ENCODE measurements around the gene HARS1.
"Not testable (repeated sequence)": the region's sequence is repeated elsewhere in the genome, so short reads cannot be mapped to it uniquely, and the experiment has no call there.

HARS1 gene

GRCh38 chr5:140718266-140718592, 27.1 kb upstream of the HARS1 start:
- Histone ChIP-seq H3K9ac (ENCODE audit: low read length) (no peak overlapping the region), H2AFZ (ENCODE audit: low read depth, low read length) (no peak overlapping the region), H3K4ac (ENCODE audit: low read depth in 1 of 2, low read length in 2 of 2) (no peak overlapping the region), H3K27me3 (ENCODE audit: control insufficient read depth in 1 of 2, insufficient read depth in 1 of 2, low read length in 2 of 2) (no peaks in the 10 kb centered on the region), H2BK12ac (ENCODE audit: low read length in 2 of 2) (peak overlapping the region; percentile 51 to 61), H4K91ac (ENCODE audit: low read length) (peak overlapping the region; percentile 67), H2BK120ac (ENCODE audit: low read depth, low read length) (no peak overlapping the region), H3K9me3 (ENCODE audit: control insufficient read depth, low read length) (no peaks in the 10 kb centered on the region), H3K79me1 (replicated peaks; ENCODE audit: low read length, poor library complexity, severe bottlenecking) (no peaks in the 10 kb centered on the region), H3K14ac (ENCODE audit: low read length in 2 of 2) (no peak overlapping the region), H3K4me3 (ENCODE audit: insufficient read depth in 1 of 2, low read depth in 1 of 2, low read length in 2 of 2) (no peak overlapping the region), H3K4me1 (ENCODE audit: control insufficient read depth, insufficient read depth, low read depth, low read length) (peaks cover 3% of the 10 kb centered on the region), H2AK5ac (ENCODE audit: low read length, severe bottlenecking) (no peak overlapping the region), H3K23ac (ENCODE audit: low read length in 2 of 2) (no peak overlapping the region), H3K36me3 (ENCODE audit: control insufficient read depth in 1 of 2, insufficient read depth in 2 of 2, low read depth in 1 of 2, low read length in 2 of 2) (no peaks in the 10 kb centered on the region), H3K18ac (ENCODE audit: low read depth in 1 of 2, low read length in 2 of 2) (peak overlapping the region in 1 of 2 experiments; percentile 25), H3K4me2 (ENCODE audit: low read length, poor library complexity, severe bottlenecking) (no peak overlapping the region), H2BK5ac (ENCODE audit: low read depth, low read length, poor library complexity, severe bottlenecking) (no peak overlapping the region), H3K27ac (ENCODE audit: low read length, poor library complexity, severe bottlenecking) (peak overlapping the region; percentile 14), H4K8ac (ENCODE audit: low read length) (no peak overlapping the region), H2BK15ac (ENCODE audit: low read depth, poor library complexity, severe bottlenecking) (no peak overlapping the region)
- DNase-seq = no peak
- WGBS = 66% methylated on average over 7 of the region's 7 CpGs

DNA sequence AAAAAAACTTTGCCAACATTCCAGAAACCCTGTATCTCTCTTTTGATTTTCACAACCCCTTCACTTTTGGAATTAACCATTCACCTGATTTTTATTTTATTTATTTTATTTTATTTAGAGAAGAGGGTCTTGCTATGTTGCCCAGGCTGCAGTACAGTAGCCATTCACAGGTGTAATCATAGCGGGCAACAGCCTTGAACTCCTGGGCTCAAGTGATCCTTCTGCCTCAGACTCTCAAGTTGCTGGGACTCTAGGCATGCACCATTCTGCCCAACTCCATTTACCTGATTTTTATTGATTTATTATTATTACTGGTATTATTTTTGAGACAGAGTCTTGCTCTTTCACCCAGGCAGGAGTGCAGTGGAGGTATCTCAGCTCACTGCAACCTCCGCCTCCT, 25.1 kb upstream of the HARS1 start:
- not testable (repeated sequence) for H3K4me2 ChIP-seq (ENCODE audit: low read length, poor library complexity, severe bottlenecking); H3K79me1 ChIP-seq (replicated peaks; ENCODE audit: low read length, poor library complexity, severe bottlenecking); H3K36me3 ChIP-seq (ENCODE audit: control insufficient read depth in 1 of 2, insufficient read depth in 2 of 2, low read depth in 1 of 2, low read length in 2 of 2); H3K4me1 ChIP-seq (ENCODE audit: control insufficient read depth, insufficient read depth, low read depth, low read length); H2AFZ ChIP-seq (ENCODE audit: low read depth, low read length); H2BK15ac ChIP-seq (ENCODE audit: low read depth, poor library complexity, severe bottlenecking); H2BK120ac ChIP-seq (ENCODE audit: low read depth, low read length); H2BK12ac ChIP-seq (ENCODE audit: low read length in 2 of 2); DNase-seq; H3K27me3 ChIP-seq (ENCODE audit: control insufficient read depth in 1 of 2, insufficient read depth in 1 of 2, low read length in 2 of 2); H3K27ac ChIP-seq (ENCODE audit: low read length, poor library complexity, severe bottlenecking); H3K9me3 ChIP-seq (ENCODE audit: control insufficient read depth, low read length); H3K18ac ChIP-seq (ENCODE audit: low read depth in 1 of 2, low read length in 2 of 2); H2AK5ac ChIP-seq (ENCODE audit: low read length, severe bottlenecking); H3K4me3 ChIP-seq (ENCODE audit: insufficient read depth in 1 of 2, low read depth in 1 of 2, low read length in 2 of 2); H3K23ac ChIP-seq (ENCODE audit: low read length in 2 of 2); H4K91ac ChIP-seq (ENCODE audit: low read length); H2BK5ac ChIP-seq (ENCODE audit: low read depth, low read length, poor library complexity, severe bottlenecking); H4K8ac ChIP-seq (ENCODE audit: low read length); H3K4ac ChIP-seq (ENCODE audit: low read depth in 1 of 2, low read length in 2 of 2); H3K14ac ChIP-seq (ENCODE audit: low read length in 2 of 2); H3K9ac ChIP-seq (ENCODE audit: low read length)
- WGBS = 96% methylated on average over 2 of the region's 2 CpGs

GRCh38 chr5:140713562-140714094, 22.5 kb upstream of the HARS1 start:
- Histone ChIP-seq H3K4me3 (ENCODE audit: insufficient read depth in 1 of 2, low read depth in 1 of 2, low read length in 2 of 2) (no peak overlapping the region), H2BK15ac (ENCODE audit: low read depth, poor library complexity, severe bottlenecking) (no peak overlapping the region), H3K79me1 (replicated peaks; ENCODE audit: low read length, poor library complexity, severe bottlenecking) (no peaks in the 10 kb centered on the region), H3K4me1 (ENCODE audit: control insufficient read depth, insufficient read depth, low read depth, low read length) (peaks cover 2% of the 10 kb centered on the region), H3K9me3 (ENCODE audit: control insufficient read depth, low read length) (no peaks in the 10 kb centered on the region), H3K18ac (ENCODE audit: low read depth in 1 of 2, low read length in 2 of 2) (no peak overlapping the region), H3K14ac (ENCODE audit: low read length in 2 of 2) (no peak overlapping the region), H4K8ac (ENCODE audit: low read length) (no peak overlapping the region), H2BK120ac (ENCODE audit: low read depth, low read length) (no peak overlapping the region), H3K27ac (ENCODE audit: low read length, poor library complexity, severe bottlenecking) (no peak overlapping the region), H3K27me3 (ENCODE audit: control insufficient read depth in 1 of 2, insufficient read depth in 1 of 2, low read length in 2 of 2) (no peaks in the 10 kb centered on the region), H4K91ac (ENCODE audit: low read length) (no peak overlapping the region), H3K9ac (ENCODE audit: low read length) (no peak overlapping the region), H2BK12ac (ENCODE audit: low read length in 2 of 2) (no peak overlapping the region), H3K36me3 (ENCODE audit: control insufficient read depth in 1 of 2, insufficient read depth in 2 of 2, low read depth in 1 of 2, low read length in 2 of 2) (no peaks in the 10 kb centered on the region), H3K4ac (ENCODE audit: low read depth in 1 of 2, low read length in 2 of 2) (no peak overlapping the region), H3K4me2 (ENCODE audit: low read length, poor library complexity, severe bottlenecking) (no peak overlapping the region), H3K23ac (ENCODE audit: low read length in 2 of 2) (no peak overlapping the region), H2BK5ac (ENCODE audit: low read depth, low read length, poor library complexity, severe bottlenecking) (no peak overlapping the region), H2AK5ac (ENCODE audit: low read length, severe bottlenecking) (no peak overlapping the region), H2AFZ (ENCODE audit: low read depth, low read length) (no peak overlapping the region)
- 97% methylated on average over 1 of the region's 1 CpG for WGBS
- DNase-seq = no peak

GRCh38 chr5:140711794-140712193, 20.6 kb upstream of the HARS1 start:
- no peaks in the 10 kb centered on the region for H3K79me1 ChIP-seq (replicated peaks; ENCODE audit: low read length, poor library complexity, severe bottlenecking)
- H2AFZ ChIP-seq (ENCODE audit: low read depth, low read length) = no peak overlapping the region
- H4K91ac ChIP-seq (ENCODE audit: low read length) = no peak overlapping the region
- H4K8ac ChIP-seq (ENCODE audit: low read length) = no peak overlapping the region
- H2BK12ac ChIP-seq (ENCODE audit: low read length in 2 of 2) = no peak overlapping the region
- H3K27me3 ChIP-seq (ENCODE audit: control insufficient read depth in 1 of 2, insufficient read depth in 1 of 2, low read length in 2 of 2) = no peaks in the 10 kb centered on the region
- H3K4me3 ChIP-seq (ENCODE audit: insufficient read depth in 1 of 2, low read depth in 1 of 2, low read length in 2 of 2) = peak overlapping the region in 1 of 2 experiments; percentile 81
- no peak overlapping the region for H2BK5ac ChIP-seq (ENCODE audit: low read depth, low read length, poor library complexity, severe bottlenecking)
- no peak overlapping the region for H2BK120ac ChIP-seq (ENCODE audit: low read depth, low read length)
- no peak for DNase-seq
- WGBS = no CpG with 5 or more reads among the region's 1 CpG
- no peak overlapping the region for H2AK5ac ChIP-seq (ENCODE audit: low read length, severe bottlenecking)
- H3K4ac ChIP-seq (ENCODE audit: low read depth in 1 of 2, low read length in 2 of 2) = no peak overlapping the region
- peaks cover 4 to 11% of the 10 kb centered on the region in 2 experiments for H3K36me3 ChIP-seq (ENCODE audit: control insufficient read depth in 1 of 2, insufficient read depth in 2 of 2, low read depth in 1 of 2, low read length in 2 of 2)
- H3K4me2 ChIP-seq (ENCODE audit: low read length, poor library complexity, severe bottlenecking) = no peak overlapping the region
- no peak overlapping the region for H3K23ac ChIP-seq (ENCODE audit: low read length in 2 of 2)
- H3K9me3 ChIP-seq (ENCODE audit: control insufficient read depth, low read length) = no peaks in the 10 kb centered on the region
- H2BK15ac ChIP-seq (ENCODE audit: low read depth, poor library complexity, severe bottlenecking) = no peak overlapping the region
- H3K14ac ChIP-seq (ENCODE audit: low read length in 2 of 2) = no peak overlapping the region
- H3K9ac ChIP-seq (ENCODE audit: low read length) = no peak overlapping the region
- H3K27ac ChIP-seq (ENCODE audit: low read length, poor library complexity, severe bottlenecking) = no peak overlapping the region
- H3K4me1 ChIP-seq (ENCODE audit: control insufficient read depth, insufficient read depth, low read depth, low read length) = no peaks in the 10 kb centered on the region
- H3K18ac ChIP-seq (ENCODE audit: low read depth in 1 of 2, low read length in 2 of 2) = no peak overlapping the region
